ENCODE results near the gene IRF5. TPM values are rescaled to one million over a fixed set of nuclear protein-coding genes. Genes with fewer than 3 reads are reported as not detected.
"Not testable (repeated sequence)": the region's sequence is repeated elsewhere in the genome, so short reads cannot be mapped to it uniquely, and the experiment has no call there.

Gene IRF5
- total RNA-seq, 1 experiment from 2014 or later: 16.5 TPM

- no peak overlapping the region for H3K4me3 ChIP-seq (replicated peaks in 1 of 2; ENCODE audit: low read depth in 1 of 2, low read length in 2 of 2)
- no peak for TF ChIP-seq REST (IDR thresholded peaks at IDR 0.05; ENCODE audit: low read depth)
- TF ChIP-seq SRF (IDR thresholded peaks at IDR 0.05; ENCODE audit: low read depth): no peak
- no peak for TF ChIP-seq RAD21 (IDR thresholded peaks at IDR 0.05; ENCODE audit: low read depth)
- TF ChIP-seq EGR1 (IDR thresholded peaks at IDR 0.05; ENCODE audit: low read depth): no peak
- no peak for TF ChIP-seq EZH2phosphoT487 (IDR thresholded peaks at IDR 0.05; ENCODE audit: borderline replicate concordance)
- no peaks in the 10 kb centered on the region for H3K9me3 ChIP-seq (ENCODE audit: control insufficient read depth in 1 of 2, insufficient read depth in 1 of 2, low read depth in 1 of 2, low read length in 2 of 2)
- intact Hi-C loops (cut with micrococcal nuclease): no loop called here
- ATAC-seq (no peak), DNase-seq (ENCODE audit: low read depth, low spot score) (no peak)
- H3K27me3 ChIP-seq (ENCODE audit: insufficient read depth, low read length): no peaks in the 10 kb centered on the region
- no peaks in the 10 kb centered on the region for H3K36me3 ChIP-seq (ENCODE audit: control insufficient read depth in 1 of 2, insufficient read depth in 2 of 2, low read length in 2 of 2)
- no peaks in the 10 kb centered on the region for H4K20me1 ChIP-seq (ENCODE audit: insufficient read depth)
- H3K4me1 ChIP-seq (ENCODE audit: control insufficient read depth in 1 of 2, insufficient read depth in 2 of 2, low read length in 2 of 2): peaks cover 8 to 20% of the 10 kb centered on the region in 2 experiments; a peak in 3 of 4 replicates
- no peak overlapping the region for H2AFZ ChIP-seq (ENCODE audit: low read depth, low read length, poor library complexity, severe bottlenecking)
- ChIA-PET POLR2A (no interaction called here), RAD21 (ENCODE audit: low non-redundant PET in 1 of 2, low total read pairs in 2 of 2, uncharacterized antibody in 2 of 2, unreplicated experiment in 2 of 2) (no interaction called here), CTCF (no interaction called here)
- H3K4me2 ChIP-seq (ENCODE audit: low read length): no peak overlapping the region
- no peak overlapping the region for H3K27ac ChIP-seq (ENCODE audit: low read depth, low read length)
- BruUV-seq (replicated peaks): no TSS peak
- H3K79me2 ChIP-seq (ENCODE audit: insufficient read depth, low read length): no peaks in the 10 kb centered on the region
- H3K9me2 ChIP-seq (ENCODE audit: insufficient read depth): no peaks in the 10 kb centered on the region
- H3K9ac ChIP-seq (ENCODE audit: low read length): no peak overlapping the region
Measured at GRCh38 chr7:128941946-128942526, 4.3 kb downstream of the IRF5 start.

GRCh38 chr7:128943251-128943650 lies 5.5 kb downstream of the IRF5 start:
- H3K9me3 ChIP-seq (ENCODE audit: control insufficient read depth in 1 of 2, insufficient read depth in 1 of 2, low read depth in 1 of 2, low read length in 2 of 2); BruUV-seq (replicated peaks): not testable (repeated sequence)
- POLR2A ChIA-PET: interaction anchor here (0.6 kb wide), 1 partner anchor 16 kb away, joined by 3 read pairs; no protein-coding TSS in a partner anchor

More at GRCh38 chr7:128943251-128943650, 5.5 kb downstream of the IRF5 start:
- H3K4me2 ChIP-seq (ENCODE audit: low read length); H4K20me1 ChIP-seq (ENCODE audit: insufficient read depth); intact Hi-C loops (cut with micrococcal nuclease); H3K36me3 ChIP-seq (ENCODE audit: control insufficient read depth in 1 of 2, insufficient read depth in 2 of 2, low read length in 2 of 2); ATAC-seq; H3K27ac ChIP-seq (ENCODE audit: low read depth, low read length); H3K9me2 ChIP-seq (ENCODE audit: insufficient read depth); RAD21 ChIA-PET (ENCODE audit: low non-redundant PET in 1 of 2, low total read pairs in 2 of 2, uncharacterized antibody in 2 of 2, unreplicated experiment in 2 of 2); H2AFZ ChIP-seq (ENCODE audit: low read depth, low read length, poor library complexity, severe bottlenecking); DNase-seq (ENCODE audit: low read depth, low spot score); H3K79me2 ChIP-seq (ENCODE audit: insufficient read depth, low read length); H3K27me3 ChIP-seq (ENCODE audit: insufficient read depth, low read length); H3K4me3 ChIP-seq (replicated peaks in 1 of 2; ENCODE audit: low read depth in 1 of 2, low read length in 2 of 2); H3K9ac ChIP-seq (ENCODE audit: low read length): not testable (repeated sequence)
- H3K4me1 ChIP-seq (ENCODE audit: control insufficient read depth in 1 of 2, insufficient read depth in 2 of 2, low read length in 2 of 2): peaks cover 4 to 13% of the 10 kb centered on the region in 2 experiments; a peak in 3 of 4 replicates
- CTCF ChIA-PET: interaction anchor here (0.7 kb wide), 1 partner anchor 663 kb away, joined by 3 read pairs; no protein-coding TSS in a partner anchor

Measured in HCT116 (cell line).